ENCODE measurements around the gene CSNK1D. TPM values are rescaled to one million over a fixed set of nuclear protein-coding genes. Genes with fewer than 3 reads are reported as not detected.

The CSNK1D gene
- total RNA-seq, 1 experiment from 2014 or later, result 111 TPM

DNA sequence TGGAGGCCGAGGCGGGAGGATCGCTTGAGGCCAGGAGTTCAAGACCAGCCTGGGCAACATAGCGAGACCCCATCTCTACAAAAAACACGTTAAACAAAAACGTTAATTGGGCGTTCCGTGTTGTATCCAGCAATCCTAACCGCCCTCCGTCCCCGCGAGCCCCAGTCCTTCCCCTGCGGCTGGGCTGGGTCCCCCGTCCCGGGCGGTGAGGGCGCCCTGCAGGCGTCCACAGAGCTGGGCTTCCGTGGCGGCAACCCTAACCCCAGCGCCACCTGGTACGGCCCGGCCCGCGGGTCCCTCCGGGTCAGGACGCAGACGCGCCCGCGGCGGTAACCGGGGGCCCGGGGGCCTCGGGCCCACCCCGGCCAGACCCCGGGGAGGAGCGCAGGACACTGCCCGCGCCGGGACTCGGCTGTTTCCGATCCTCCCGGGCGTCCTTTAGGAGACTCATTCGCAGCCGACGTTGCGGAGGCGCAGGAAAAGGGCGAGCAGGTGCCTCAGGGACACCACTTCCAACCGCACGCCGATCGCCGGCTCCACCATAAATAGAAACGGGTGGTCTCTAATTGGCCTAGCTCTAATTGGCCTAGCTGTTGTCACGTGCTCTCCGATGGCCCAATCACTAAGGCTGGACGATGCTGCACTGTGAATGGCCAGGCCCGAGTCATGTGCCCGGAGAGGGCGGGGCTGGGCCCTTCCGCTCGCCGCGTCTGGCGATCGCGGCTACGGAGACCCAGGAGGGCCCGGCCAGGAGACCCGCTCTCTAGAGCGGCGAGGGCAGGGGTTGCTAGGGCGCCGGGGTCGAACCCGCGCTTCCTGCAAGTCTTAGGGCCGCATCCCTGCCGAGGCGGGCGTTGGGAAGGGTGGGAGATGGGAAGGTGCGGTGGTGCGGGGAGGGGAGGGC lies 19.0 kb upstream of the CSNK1D start:
- ChIA-PET CTCF (interaction anchor here (0.6 to 1.3 kb wide), 6 partner anchors 8 to 56 kb away, joined by 4 to 7 read pairs (median 4); no protein-coding TSS in a partner anchor), POLR2A (interaction anchor here (1.3 kb wide), 1 partner anchor 18 kb away, joined by 5 read pairs; the partner anchor contains the start of gene CSNK1D)
- H3K4me3 Mint-ChIP-seq, result peak overlapping the region; percentile 71
- peak; percentile 98 for ATAC-seq
- H3K36me3 Mint-ChIP-seq, result no peaks in the 10 kb centered on the region
- H3K27me3 Mint-ChIP-seq (ENCODE audit: low read depth), result peaks cover 7% of the 10 kb centered on the region; the same call in 1 of the 2 replicates
- peaks cover 17% of the 10 kb centered on the region for H3K4me1 Mint-ChIP-seq
- H3K27ac Mint-ChIP-seq, result no peak overlapping the region
- DNase-seq (ENCODE audit: low spot score), result peak; percentile 95
- peaks cover 4% of the 10 kb centered on the region for H3K9me3 Mint-ChIP-seq
- peak; percentile 88 for TF ChIP-seq NFYB (CRISPR knock-in tag; conservative IDR thresholded peaks at IDR 0.05; ENCODE audit: low read depth)
- peak; percentile 73 for TF ChIP-seq ZNF232 (CRISPR knock-in tag; IDR thresholded peaks at IDR 0.05)
- TF ChIP-seq, protein P1, sequence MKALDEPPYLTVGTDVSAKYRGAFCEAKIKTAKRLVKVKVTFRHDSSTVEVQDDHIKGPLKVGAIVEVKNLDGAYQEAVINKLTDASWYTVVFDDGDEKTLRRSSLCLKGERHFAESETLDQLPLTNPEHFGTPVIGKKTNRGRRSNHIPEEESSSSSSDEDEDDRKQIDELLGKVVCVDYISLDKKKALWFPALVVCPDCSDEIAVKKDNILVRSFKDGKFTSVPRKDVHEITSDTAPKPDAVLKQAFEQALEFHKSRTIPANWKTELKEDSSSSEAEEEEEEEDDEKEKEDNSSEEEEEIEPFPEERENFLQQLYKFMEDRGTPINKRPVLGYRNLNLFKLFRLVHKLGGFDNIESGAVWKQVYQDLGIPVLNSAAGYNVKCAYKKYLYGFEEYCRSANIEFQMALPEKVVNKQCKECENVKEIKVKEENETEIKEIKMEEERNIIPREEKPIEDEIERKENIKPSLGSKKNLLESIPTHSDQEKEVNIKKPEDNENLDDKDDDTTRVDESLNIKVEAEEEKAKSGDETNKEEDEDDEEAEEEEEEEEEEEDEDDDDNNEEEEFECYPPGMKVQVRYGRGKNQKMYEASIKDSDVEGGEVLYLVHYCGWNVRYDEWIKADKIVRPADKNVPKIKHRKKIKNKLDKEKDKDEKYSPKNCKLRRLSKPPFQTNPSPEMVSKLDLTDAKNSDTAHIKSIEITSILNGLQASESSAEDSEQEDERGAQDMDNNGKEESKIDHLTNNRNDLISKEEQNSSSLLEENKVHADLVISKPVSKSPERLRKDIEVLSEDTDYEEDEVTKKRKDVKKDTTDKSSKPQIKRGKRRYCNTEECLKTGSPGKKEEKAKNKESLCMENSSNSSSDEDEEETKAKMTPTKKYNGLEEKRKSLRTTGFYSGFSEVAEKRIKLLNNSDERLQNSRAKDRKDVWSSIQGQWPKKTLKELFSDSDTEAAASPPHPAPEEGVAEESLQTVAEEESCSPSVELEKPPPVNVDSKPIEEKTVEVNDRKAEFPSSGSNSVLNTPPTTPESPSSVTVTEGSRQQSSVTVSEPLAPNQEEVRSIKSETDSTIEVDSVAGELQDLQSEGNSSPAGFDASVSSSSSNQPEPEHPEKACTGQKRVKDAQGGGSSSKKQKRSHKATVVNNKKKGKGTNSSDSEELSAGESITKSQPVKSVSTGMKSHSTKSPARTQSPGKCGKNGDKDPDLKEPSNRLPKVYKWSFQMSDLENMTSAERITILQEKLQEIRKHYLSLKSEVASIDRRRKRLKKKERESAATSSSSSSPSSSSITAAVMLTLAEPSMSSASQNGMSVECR (CRISPR knock-in tag; IDR thresholded peaks at IDR 0.05; ENCODE audit: borderline replicate concordance), result 0 out of 2 replicates have a peak, but pooled peaks have one; percentile 57
- TF ChIP-seq USF1 (CRISPR knock-in tag; IDR thresholded peaks at IDR 0.05), result peak; percentile 99
- peak; percentile 80 for TF ChIP-seq MAX (CRISPR knock-in tag; IDR thresholded peaks at IDR 0.05)
- TF ChIP-seq SMAD4 (CRISPR knock-in tag; IDR thresholded peaks at IDR 0.05), result no peak
- TF ChIP-seq, protein P2, sequence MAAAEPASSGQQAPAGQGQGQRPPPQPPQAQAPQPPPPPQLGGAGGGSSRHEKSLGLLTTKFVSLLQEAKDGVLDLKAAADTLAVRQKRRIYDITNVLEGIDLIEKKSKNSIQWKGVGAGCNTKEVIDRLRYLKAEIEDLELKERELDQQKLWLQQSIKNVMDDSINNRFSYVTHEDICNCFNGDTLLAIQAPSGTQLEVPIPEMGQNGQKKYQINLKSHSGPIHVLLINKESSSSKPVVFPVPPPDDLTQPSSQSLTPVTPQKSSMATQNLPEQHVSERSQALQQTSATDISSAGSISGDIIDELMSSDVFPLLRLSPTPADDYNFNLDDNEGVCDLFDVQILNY (CRISPR knock-in tag; IDR thresholded peaks at IDR 0.05), result peak; percentile 69; the same call in 1 of the 2 replicates
- peak; percentile 69; the same call in 1 of the 2 replicates for TF ChIP-seq FOXK1 (CRISPR knock-in tag; IDR thresholded peaks at IDR 0.05)
- TF ChIP-seq ZBTB43 (CRISPR knock-in tag; IDR thresholded peaks at IDR 0.05), result 0 out of 2 replicates have a peak, but pooled peaks have one; percentile 18
- peak; percentile 29; the same call in 1 of the 2 replicates for TF ChIP-seq GABPB1 (CRISPR knock-in tag; IDR thresholded peaks at IDR 0.05)
- peak; percentile 88 for TF ChIP-seq GTF2I (CRISPR knock-in tag; conservative IDR thresholded peaks at IDR 0.05)
- no peak for TF ChIP-seq FOXP1 (CRISPR knock-in tag; IDR thresholded peaks at IDR 0.05; ENCODE audit: borderline replicate concordance)
- no peak for TF ChIP-seq CREM (CRISPR knock-in tag; IDR thresholded peaks at IDR 0.05)
- TF ChIP-seq, protein P3, sequence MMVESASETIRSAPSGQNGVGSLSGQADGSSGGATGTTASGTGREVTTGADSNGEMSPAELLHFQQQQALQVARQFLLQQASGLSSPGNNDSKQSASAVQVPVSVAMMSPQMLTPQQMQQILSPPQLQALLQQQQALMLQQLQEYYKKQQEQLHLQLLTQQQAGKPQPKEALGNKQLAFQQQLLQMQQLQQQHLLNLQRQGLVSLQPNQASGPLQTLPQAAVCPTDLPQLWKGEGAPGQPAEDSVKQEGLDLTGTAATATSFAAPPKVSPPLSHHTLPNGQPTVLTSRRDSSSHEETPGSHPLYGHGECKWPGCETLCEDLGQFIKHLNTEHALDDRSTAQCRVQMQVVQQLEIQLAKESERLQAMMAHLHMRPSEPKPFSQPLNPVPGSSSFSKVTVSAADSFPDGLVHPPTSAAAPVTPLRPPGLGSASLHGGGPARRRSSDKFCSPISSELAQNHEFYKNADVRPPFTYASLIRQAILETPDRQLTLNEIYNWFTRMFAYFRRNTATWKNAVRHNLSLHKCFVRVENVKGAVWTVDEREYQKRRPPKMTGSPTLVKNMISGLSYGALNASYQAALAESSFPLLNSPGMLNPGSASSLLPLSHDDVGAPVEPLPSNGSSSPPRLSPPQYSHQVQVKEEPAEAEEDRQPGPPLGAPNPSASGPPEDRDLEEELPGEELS (CRISPR knock-in tag; IDR thresholded peaks at IDR 0.05), result peak; percentile 72; the same call in 1 of the 2 replicates
- TF ChIP-seq ZNF121 (CRISPR knock-in tag; IDR thresholded peaks at IDR 0.05), result peak; percentile 98
- no peak for TF ChIP-seq MYBL2 (CRISPR knock-in tag; IDR thresholded peaks at IDR 0.05)
- 0 out of 2 replicates have a peak, but pooled peaks have one; percentile 28 for TF ChIP-seq JUN (CRISPR knock-in tag; IDR thresholded peaks at IDR 0.05)
- TF ChIP-seq SP1 (CRISPR knock-in tag; conservative IDR thresholded peaks at IDR 0.05), result peak; percentile 81
- TF ChIP-seq TEAD1 (CRISPR knock-in tag; IDR thresholded peaks at IDR 0.05), result 0 out of 2 replicates have a peak, but pooled peaks have one; percentile 32
- TF ChIP-seq USF2 (CRISPR knock-in tag; IDR thresholded peaks at IDR 0.05), result peak; percentile 99
- TF ChIP-seq, protein P4, sequence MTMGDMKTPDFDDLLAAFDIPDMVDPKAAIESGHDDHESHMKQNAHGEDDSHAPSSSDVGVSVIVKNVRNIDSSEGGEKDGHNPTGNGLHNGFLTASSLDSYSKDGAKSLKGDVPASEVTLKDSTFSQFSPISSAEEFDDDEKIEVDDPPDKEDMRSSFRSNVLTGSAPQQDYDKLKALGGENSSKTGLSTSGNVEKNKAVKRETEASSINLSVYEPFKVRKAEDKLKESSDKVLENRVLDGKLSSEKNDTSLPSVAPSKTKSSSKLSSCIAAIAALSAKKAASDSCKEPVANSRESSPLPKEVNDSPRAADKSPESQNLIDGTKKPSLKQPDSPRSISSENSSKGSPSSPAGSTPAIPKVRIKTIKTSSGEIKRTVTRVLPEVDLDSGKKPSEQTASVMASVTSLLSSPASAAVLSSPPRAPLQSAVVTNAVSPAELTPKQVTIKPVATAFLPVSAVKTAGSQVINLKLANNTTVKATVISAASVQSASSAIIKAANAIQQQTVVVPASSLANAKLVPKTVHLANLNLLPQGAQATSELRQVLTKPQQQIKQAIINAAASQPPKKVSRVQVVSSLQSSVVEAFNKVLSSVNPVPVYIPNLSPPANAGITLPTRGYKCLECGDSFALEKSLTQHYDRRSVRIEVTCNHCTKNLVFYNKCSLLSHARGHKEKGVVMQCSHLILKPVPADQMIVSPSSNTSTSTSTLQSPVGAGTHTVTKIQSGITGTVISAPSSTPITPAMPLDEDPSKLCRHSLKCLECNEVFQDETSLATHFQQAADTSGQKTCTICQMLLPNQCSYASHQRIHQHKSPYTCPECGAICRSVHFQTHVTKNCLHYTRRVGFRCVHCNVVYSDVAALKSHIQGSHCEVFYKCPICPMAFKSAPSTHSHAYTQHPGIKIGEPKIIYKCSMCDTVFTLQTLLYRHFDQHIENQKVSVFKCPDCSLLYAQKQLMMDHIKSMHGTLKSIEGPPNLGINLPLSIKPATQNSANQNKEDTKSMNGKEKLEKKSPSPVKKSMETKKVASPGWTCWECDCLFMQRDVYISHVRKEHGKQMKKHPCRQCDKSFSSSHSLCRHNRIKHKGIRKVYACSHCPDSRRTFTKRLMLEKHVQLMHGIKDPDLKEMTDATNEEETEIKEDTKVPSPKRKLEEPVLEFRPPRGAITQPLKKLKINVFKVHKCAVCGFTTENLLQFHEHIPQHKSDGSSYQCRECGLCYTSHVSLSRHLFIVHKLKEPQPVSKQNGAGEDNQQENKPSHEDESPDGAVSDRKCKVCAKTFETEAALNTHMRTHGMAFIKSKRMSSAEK (CRISPR knock-in tag; IDR thresholded peaks at IDR 0.05; ENCODE audit: borderline replicate concordance), result no peak
